OCI-LY3 (cell line): ENCODE results near the gene KCNE1.

Experiments
- CTCF ChIP-seq: fragments of 200-600, 300-600 bp; sonication (generic); IDR thresholded peaks from 2 replicates; pipeline ENCODE4 v1.5.1; 2014; ENCODE audit warnings: antibody characterized with exemption, low read length, low read depth
- EZH2phosphoT487 ChIP-seq: fragments of 200-600 bp; shearing (Covaris generic); IDR thresholded peaks from 2 replicates; pipeline ENCODE4 v1.6.1; 2018; ENCODE audit warnings: antibody characterized with exemption, mixed run types, low read depth

GRCh38 chr21:34498623-34499022 lies 13.4 kb downstream of the KCNE1 start:
- no peak for TF ChIP-seq CTCF
- no peak for TF ChIP-seq EZH2phosphoT487
